Mammary epithelial cell (primary cell): ENCODE results near the gene FCAR.
"Not testable (repeated sequence)": the region's sequence is repeated elsewhere in the genome, so short reads cannot be mapped to it uniquely, and the experiment has no call there.

Experiments used
- CTCF ChIP-seq, 2 donors: IDR thresholded peaks in 1 of 2; conservative IDR thresholded peaks in 1 of 2; 2 replicates each; pipeline ENCODE4 v1.5.1; 2011 to 2012; ENCODE audit warnings: inconsistent platforms in 2 of 2, low read length in 2 of 2, mild to moderate bottlenecking in 2 of 2, control low read depth in 1 of 2, low read depth in 1 of 2; ENCODE audit not compliant: insufficient read depth in 1 of 2; ENCODE audit errors: extremely low read depth in 1 of 2
- EZH2 ChIP-seq: IDR thresholded peaks from 2 replicates; pipeline ENCODE4 v1.6.1; 2012; ENCODE audit warnings: low read length, inconsistent platforms, borderline replicate concordance

- TF ChIP-seq CTCF (conservative IDR thresholded peaks at IDR 0.05 in 1 of 2, IDR thresholded peaks at IDR 0.05 in 1 of 2; ENCODE audit: extremely low read depth in 1 of 2, insufficient read depth in 1 of 2, low read depth in 1 of 2, low read length in 2 of 2); EZH2: not testable (repeated sequence)
Observed at GRCh38 chr19:54859421-54859820, 14.6 kb upstream of the FCAR start.
